DMS153 treated with DMSO at 0.1 percent for 48 hours (cell line): Measurements from ENCODE around the gene SLC27A5.
"Not testable (repeated sequence)": the region's sequence is repeated elsewhere in the genome, so short reads cannot be mapped to it uniquely, and the experiment has no call there.

Experiments
- DNase-seq: peaks from one replicate; lab custom pipeline; 2025; ENCODE audit not compliant: unreplicated experiment; lab: John Stamatoyannopoulos, UW

Gene SLC27A5

GRCh38 chr19:58522709-58523108 lies 10.9 kb upstream of the SLC27A5 start:
- no peak for DNase-seq

- DNase-seq: no peak
Observed at GRCh38 chr19:58521651-58522050, 9.9 kb upstream of the SLC27A5 start.

- no peak for DNase-seq
Observed at GRCh38 chr19:58520257-58520599, 8.4 kb upstream of the SLC27A5 start.

GRCh38 chr19:58519355-58520256 lies 7.8 kb upstream of the SLC27A5 start, which contains the start of gene ZBTB45:
ZBTB45 (minus strand) TSS chr19:58519810; CDS start chr19:58517673, 2,137 bp downstream.
- DNase-seq: peak; percentile 94

GRCh38 chr19:58519087-58519354 lies 7.2 kb upstream of the SLC27A5 start:
- peak; percentile 60 for DNase-seq

- no peak for DNase-seq
Observed at GRCh38 chr19:58518256-58519086, 6.7 kb upstream of the SLC27A5 start.

- no peak for DNase-seq
Observed at GRCh38 chr19:58516964-58517833, 5.4 kb upstream of the SLC27A5 start.

GRCh38 chr19:58516246-58516836 lies 4.5 kb upstream of the SLC27A5 start:
- DNase-seq: no peak

- no peak for DNase-seq
Observed at GRCh38 chr19:58515259-58515658, 3.5 kb upstream of the SLC27A5 start.

- no peak for DNase-seq
Observed at GRCh38 chr19:58514564-58515022, 2.8 kb upstream of the SLC27A5 start.

GRCh38 chr19:58513694-58514563 lies 2.1 kb upstream of the SLC27A5 start:
- peak; percentile 84 for DNase-seq

- DNase-seq: no peak
Observed at GRCh38 chr19:58513213-58513693, 1.5 kb upstream of the SLC27A5 start.

GRCh38 chr19:58510084-58510862 lies 1.5 kb downstream of the SLC27A5 start:
- no peak for DNase-seq

GRCh38 chr19:58509731-58510083 lies 2.1 kb downstream of the SLC27A5 start:
- no peak for DNase-seq

GRCh38 chr19:58507602-58508223 lies 4.1 kb downstream of the SLC27A5 start:
- not testable (repeated sequence) for DNase-seq

- no peak for DNase-seq
Observed at GRCh38 chr19:58500242-58500641, 11.6 kb downstream of the SLC27A5 start.

GRCh38 chr19:58499021-58499927 lies 12.5 kb downstream of the SLC27A5 start:
- DNase-seq: peak; percentile 96
